HG02571 (cell line): ENCODE results near the gene MGARP.
"Not testable (repeated sequence)": the region's sequence is repeated elsewhere in the genome, so short reads cannot be mapped to it uniquely, and the experiment has no call there.

Experiments used
- ATAC-seq: cut with Tn5 transposase; IDR thresholded peaks from one replicate; pipeline ENCODE4 v1.9.1; 2021; ENCODE audit warnings: mild to moderate bottlenecking, moderate library complexity; ENCODE audit not compliant: unreplicated experiment

Gene MGARP

GRCh38 chr4:139279760-139280620 lies at the start of gene MGARP:
Gene MGARP, minus strand, starts transcription at chr4:139280225. Its CDS starts 67 bp downstream, at chr4:139280158.
- no peak for ATAC-seq

DNA sequence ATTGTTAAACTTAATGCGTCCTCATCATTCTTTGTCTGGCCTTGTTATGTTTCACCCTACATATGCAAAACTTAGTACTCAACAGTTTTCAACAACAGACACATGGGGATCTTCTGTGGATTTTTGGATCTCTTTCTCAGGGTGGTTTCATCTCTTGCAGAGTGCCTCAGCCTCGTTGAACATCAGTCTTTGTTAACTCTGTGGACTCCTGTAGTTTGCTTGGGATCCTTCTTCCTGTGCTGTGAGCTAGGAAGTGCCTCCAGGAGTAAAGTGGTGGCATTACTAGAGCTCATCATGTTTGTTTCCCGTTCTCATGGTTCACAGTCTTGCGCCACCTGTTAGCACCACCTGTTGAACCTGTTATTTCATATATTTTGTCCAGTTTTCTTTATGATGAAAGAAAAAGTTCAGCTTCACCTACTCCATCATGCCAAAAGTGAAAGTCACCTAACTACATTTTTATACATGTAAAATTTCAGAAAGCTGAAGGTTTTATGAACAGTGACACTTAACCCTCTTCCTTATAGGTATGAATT lies 49.7 kb upstream of the MGARP start:
- ATAC-seq, result no peak

- no peak for ATAC-seq
These were observed 44.6 kb upstream of the MGARP start for GRCh38 chr4:139324620-139325019.

DNA sequence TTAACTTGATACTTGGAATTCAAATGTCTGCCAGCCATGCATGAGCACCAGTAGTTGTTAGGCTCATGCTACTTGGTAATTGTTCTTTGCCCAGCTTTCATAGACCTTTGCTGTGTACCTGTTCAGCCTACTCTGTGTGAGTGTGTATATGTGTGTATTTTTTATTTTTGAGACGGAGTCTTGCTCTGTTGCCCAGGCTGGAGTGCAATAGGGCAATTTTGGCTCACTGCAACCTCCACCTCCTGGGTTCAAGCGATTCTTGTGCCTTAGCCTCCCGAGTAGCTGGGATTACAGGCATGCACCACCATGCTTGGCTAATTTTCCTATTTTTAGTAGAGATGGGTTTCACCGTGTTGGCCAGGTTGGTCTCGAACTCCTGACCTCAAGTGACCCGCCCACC lies 42.5 kb upstream of the MGARP start:
- not testable (repeated sequence) for ATAC-seq

DNA sequence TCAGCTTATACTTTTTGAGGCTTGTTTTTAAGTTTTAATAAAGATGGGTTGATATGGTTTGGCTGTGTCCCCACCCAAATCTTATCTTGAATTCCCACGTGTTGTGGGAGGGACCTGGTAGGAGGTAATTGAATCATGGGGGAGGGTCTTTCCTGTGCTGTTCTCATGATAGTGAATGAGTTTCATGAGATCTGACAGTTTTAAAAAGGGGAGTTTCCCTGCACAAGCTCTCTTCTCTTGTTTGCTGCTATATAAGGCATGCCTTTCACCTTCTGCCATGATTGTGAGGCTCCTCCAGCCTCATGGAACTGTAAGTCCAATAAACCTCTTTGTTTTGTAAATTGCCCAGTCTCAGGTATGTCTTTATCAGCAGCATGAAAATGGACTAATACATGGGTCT lies 42.0 kb upstream of the MGARP start:
- ATAC-seq, result not testable (repeated sequence)

- ATAC-seq, result no peak
These were observed 39.5 kb upstream of the MGARP start for GRCh38 chr4:139319571-139319970.

GRCh38 chr4:139317635-139318034 lies 37.6 kb upstream of the MGARP start:
- no peak for ATAC-seq

GRCh38 chr4:139316733-139317132 lies 36.7 kb upstream of the MGARP start:
- ATAC-seq, result no peak

DNA sequence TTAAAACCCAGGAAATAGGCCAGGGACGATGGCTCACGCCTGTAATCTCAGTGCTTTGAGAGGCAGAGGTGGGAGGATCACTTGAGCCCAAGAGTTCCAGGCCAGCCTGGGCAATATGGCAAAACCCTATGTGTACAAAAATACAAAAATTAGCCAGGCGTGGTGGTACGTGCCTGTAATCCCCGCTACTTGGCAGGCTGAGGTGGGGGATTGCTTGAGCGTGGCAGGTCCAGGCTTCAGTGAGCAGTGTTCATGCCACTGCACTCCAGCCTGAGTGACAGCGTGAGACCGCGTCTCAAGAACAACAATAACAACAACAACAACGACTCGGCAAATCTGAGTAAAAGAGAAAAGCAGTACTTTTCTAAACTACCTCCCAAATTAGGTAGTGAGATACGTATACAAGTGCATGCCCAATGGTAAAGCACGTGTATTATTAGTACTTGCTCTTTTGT lies 35.2 kb upstream of the MGARP start:
- peak; percentile 70 for ATAC-seq

GRCh38 chr4:139314047-139314800 lies 34.2 kb upstream of the MGARP start:
- no peak for ATAC-seq

DNA sequence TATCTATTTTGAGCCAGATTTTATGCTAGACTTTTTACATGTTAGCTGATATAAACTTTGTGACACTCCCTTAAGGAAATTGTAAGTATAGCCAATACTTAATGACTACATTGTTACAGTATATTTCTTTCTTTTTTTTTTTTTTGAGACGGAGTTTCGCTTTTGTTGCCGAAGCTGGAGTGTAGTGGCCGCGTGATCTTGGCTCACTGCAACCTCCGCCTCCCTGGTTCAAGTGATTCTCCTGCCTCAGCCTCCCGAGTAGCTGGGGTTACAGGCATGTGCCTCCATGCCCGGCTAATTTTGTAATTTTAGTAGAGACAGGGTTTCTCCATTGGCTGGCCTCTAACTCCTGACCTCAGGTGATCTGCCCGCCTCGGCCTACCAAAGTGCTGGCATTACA lies 33.4 kb upstream of the MGARP start:
- not testable (repeated sequence) for ATAC-seq

GRCh38 chr4:139312552-139313332 lies 32.7 kb upstream of the MGARP start:
- ATAC-seq, result no peak

- ATAC-seq, result no peak
These were observed 31.9 kb upstream of the MGARP start for GRCh38 chr4:139311909-139312308.

DNA sequence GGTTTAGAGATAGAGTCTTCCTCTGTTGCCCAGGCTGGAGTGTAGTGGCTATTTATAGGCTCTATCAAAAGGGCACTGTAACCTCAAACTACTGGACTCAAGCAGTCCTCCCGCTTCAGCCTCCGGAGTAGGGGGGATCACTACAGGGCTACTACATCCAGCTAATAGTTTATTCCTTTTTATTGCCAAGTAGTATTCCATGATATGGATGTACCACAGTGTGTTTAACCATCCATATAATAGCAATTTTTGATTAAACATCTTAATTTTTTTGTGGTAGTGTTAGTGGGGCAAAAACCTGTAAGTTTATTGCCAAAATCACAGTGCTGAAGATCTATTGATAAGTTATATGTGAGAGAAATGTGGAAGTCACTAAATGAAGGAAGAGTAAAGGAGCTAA lies 24.9 kb upstream of the MGARP start:
- no peak for ATAC-seq

GRCh38 chr4:139301821-139302611 lies 22.0 kb upstream of the MGARP start, which contains the start of gene NDUFC1:
Gene NDUFC1, minus strand, starts transcription at chr4:139302477. Its CDS starts 6,679 bp downstream, at chr4:139295798.
- ATAC-seq, result peak; percentile 34

- peak; percentile 88 for ATAC-seq
These were observed 21.2 kb upstream of the MGARP start, which contains the start of gene NAA15 for GRCh38 chr4:139301113-139301820. Gene NAA15, plus strand, starts transcription at chr4:139301505. Its CDS starts 273 bp downstream, at chr4:139301778.

DNA sequence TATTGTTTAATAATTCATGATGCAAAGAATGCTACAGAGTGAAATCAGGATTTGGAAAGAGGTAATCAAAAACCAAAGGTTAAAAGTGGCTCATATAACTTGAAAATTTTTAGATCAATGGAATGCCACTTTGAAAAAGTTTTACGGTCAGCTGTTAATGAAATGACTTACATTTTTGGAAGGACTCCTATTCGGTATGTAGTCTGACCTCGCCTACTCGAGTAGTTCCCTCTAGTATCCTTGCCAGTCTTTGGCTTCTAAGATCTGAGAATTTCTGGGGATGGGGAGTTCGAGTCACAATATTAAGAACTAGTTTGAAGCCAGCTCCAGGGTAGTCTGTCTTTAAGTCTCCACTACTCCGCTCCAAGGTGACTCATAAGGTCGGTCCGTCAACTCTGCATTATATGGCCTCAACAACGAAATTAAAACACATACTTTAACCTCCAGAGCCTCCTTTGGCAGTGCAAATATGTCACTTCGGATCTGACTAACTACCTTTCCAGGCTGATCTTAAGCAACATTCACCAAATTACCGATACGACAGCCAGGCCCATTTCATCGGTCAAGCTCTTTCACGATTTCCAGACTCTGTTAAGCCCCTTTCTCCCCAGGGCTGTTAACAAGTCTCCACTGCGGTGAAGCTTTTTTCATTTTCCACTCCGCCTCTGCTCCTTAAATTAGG lies 20.5 kb upstream of the MGARP start:
- peak; percentile 9 for ATAC-seq

GRCh38 chr4:139299536-139299935 lies 19.5 kb upstream of the MGARP start:
- ATAC-seq, result no peak

- ATAC-seq, result no peak
These were observed 17.0 kb upstream of the MGARP start for GRCh38 chr4:139297001-139297410.
